G401.6 (cell line): Measurements from ENCODE around the gene ELAPOR1.
A peak's percentile ranks its signal among the peaks of the same experiment; 100 is the strongest.

ENCODE experiments used
- FAIRE-seq: peaks from 2 replicates; lab custom pipeline; 2012; peaks lifted over from hg19 to GRCh38; lab: Jason Lieb, UNC

Gene ELAPOR1, protein sequence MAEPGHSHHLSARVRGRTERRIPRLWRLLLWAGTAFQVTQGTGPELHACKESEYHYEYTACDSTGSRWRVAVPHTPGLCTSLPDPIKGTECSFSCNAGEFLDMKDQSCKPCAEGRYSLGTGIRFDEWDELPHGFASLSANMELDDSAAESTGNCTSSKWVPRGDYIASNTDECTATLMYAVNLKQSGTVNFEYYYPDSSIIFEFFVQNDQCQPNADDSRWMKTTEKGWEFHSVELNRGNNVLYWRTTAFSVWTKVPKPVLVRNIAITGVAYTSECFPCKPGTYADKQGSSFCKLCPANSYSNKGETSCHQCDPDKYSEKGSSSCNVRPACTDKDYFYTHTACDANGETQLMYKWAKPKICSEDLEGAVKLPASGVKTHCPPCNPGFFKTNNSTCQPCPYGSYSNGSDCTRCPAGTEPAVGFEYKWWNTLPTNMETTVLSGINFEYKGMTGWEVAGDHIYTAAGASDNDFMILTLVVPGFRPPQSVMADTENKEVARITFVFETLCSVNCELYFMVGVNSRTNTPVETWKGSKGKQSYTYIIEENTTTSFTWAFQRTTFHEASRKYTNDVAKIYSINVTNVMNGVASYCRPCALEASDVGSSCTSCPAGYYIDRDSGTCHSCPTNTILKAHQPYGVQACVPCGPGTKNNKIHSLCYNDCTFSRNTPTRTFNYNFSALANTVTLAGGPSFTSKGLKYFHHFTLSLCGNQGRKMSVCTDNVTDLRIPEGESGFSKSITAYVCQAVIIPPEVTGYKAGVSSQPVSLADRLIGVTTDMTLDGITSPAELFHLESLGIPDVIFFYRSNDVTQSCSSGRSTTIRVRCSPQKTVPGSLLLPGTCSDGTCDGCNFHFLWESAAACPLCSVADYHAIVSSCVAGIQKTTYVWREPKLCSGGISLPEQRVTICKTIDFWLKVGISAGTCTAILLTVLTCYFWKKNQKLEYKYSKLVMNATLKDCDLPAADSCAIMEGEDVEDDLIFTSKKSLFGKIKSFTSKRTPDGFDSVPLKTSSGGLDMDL

DNA sequence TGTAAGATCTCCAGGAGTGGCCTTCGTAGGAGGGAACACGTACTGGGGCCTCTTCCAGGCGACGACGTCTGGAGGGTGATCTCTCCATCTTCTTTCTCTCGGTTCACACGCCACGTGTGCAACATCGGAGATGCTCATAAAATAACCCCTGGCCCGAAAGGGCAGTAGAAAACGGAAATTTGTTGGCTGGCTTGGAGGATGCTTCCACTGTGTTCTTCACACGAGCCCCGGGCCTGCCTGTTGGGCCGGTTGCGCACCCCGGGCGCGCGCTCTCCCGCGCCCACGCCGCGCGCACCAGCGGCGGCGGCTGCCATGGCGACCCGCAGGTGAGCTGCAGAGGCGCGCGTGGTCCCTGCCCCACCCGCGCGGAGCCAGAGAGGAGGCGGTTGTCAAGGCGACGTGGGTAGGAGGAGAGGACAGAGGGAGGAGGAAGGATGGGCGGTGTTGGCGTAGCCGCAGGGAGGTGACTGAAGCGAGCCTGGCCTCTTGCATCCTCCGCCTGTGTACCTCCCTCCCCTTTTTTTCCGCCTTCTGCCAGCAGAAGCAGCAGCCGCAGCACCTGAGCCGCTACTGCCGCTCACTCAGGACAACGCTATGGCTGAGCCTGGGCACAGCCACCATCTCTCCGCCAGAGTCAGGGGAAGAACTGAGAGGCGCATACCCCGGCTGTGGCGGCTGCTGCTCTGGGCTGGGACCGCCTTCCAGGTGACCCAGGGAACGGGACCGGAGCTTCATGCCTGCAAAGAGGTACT lies at the start of gene ELAPOR1:
TSS of gene ELAPOR1 (plus strand) at position 526 of the 752 bp plus-strand sequence. CDS start at position 595, 69 bp downstream.
- FAIRE-seq: no peak

DNA sequence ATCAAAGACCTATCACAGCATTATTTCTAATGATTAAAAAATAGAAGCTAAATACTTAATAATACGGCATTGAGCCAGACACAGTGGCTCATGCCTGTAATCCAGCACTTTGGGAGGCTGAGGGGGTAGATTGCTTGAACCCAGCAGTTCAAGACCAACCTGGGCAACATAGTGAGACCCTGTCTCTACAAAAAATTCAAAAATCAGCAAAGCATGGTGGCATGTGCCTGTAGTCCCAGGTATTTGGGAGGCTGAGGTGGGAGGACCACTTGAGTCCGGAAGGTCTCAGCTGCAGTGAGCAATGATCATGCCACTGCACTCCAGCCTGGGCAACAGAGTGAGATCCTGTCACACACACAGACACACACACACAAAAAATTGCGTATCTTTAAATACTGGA lies 48.8 kb upstream of the ELAPOR1 start:
- no peak for FAIRE-seq

DNA sequence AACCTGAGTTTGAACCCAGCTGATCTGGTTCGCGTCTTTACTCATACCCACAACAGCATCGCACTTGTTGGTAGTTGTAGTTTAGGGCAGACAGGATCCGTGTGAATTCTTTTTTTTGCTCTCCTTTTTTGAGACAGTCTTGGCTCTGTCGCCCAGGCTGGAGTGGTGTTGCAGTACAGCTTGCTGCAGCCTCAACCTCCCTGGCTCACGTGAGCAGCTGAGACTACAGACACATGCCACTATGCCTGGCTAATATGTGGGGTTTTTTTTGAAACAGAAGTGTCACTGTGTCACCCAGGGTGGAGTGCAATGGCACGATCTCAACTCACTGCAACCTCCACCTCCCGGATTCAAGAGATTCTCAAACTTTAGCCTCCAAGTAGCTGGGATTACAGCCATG lies 46.0 kb upstream of the ELAPOR1 start:
- no peak for FAIRE-seq

DNA sequence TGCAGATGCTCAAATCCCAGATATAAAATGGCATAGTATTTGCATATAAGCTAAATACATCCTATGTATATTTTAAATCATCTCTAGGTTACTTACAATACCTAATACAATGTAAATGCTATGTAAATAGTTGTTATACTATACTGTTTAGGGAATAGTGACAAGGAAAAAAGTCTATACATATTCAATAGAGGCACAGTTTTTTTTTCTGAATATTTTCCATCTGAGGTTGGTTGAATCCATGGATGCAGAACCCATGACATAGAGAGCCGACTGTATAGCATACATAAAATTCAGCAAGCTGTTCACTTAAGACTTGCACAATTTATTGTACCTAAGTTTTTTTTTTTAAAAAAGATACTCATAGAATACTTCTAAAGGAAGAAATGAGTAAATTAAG lies 44.6 kb upstream of the ELAPOR1 start:
- no peak for FAIRE-seq

DNA sequence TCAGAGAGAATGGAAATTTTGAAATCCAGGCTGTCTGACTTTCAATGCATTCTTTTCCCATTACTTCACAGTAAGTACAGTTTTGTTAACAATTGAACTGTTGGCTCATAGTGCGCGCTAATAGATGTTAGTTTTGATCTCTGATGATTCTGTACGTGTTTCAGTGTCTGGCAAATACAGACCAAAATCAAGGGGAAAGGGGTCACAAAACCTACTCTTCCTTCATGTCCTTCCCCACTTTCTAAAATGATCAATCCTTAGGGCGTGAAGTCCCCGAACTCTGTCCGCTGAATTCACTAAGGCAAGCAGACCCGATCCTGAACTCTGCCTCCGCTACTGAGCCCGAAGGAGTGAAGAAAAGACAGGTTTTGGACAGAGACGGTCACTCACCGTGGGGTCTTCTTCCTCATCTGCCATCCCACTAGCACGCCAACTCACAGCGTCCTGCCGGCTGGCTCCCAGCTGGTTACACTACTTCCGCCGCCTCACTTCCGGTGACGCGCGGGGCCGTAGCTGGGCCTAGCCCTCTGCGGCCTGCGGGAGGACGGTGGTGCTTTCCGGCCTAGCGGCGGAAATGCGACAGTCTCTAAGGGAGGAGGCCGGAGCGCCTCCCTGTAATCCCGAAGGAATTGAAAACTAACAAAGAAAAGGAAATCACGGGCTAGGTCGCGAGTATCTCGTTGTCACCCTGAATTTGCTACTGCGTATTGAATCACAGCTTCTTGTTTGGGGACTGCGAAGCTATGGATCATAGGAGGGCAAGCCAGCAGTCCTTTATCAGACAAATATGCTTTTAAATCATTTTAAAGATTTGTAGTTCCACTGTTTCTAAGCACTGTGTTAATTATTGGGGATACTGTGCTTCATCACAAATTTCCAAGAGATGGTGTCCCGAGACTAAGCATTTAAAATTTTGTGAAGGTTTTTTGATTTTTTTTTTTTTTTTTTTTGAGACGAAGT lies 38.1 kb upstream of the ELAPOR1 start, which contains the start of gene TAF13:
TSS of gene TAF13 (minus strand) at position 473 of the 960 bp plus-strand sequence. CDS start at position 417, 56 bp downstream.
- FAIRE-seq: peak; percentile 94

DNA sequence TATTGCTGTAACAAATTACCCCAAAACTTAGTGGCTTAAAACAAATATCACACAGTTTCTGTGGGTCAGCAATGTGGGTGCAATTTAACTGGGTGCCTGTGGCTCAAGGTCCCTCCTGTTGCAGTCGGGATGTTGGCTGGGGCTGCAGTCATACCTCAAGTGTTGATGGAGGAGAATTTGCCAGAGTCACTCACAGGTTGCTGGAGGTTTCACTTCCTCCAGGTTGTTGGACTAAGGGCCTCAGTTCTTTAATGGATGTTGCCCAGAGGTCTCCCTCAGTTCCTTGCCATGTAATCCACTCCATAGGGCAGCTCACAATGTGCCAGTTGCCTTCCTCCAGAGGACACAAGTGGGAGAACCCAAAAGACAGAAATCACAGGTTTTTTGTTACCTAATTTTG lies 35.6 kb upstream of the ELAPOR1 start:
- FAIRE-seq: no peak

DNA sequence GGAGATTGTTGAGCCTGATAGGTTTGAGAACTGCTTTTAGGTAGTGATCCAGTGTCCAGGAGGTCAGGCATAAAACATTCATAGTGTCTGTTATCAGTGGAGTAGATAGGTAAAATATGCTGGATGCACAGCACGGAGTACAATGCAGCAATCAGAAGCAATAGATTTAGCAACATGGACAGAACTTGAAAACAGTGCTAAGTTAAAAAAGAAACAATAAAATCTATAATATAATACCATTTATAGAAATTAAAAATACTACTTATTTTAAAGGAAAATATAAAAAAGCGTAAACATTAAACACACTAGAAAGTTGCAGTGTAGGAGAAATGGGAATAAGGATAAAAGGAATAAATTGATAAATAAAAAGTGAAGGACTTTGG lies 34.7 kb upstream of the ELAPOR1 start:
- FAIRE-seq: no peak

DNA sequence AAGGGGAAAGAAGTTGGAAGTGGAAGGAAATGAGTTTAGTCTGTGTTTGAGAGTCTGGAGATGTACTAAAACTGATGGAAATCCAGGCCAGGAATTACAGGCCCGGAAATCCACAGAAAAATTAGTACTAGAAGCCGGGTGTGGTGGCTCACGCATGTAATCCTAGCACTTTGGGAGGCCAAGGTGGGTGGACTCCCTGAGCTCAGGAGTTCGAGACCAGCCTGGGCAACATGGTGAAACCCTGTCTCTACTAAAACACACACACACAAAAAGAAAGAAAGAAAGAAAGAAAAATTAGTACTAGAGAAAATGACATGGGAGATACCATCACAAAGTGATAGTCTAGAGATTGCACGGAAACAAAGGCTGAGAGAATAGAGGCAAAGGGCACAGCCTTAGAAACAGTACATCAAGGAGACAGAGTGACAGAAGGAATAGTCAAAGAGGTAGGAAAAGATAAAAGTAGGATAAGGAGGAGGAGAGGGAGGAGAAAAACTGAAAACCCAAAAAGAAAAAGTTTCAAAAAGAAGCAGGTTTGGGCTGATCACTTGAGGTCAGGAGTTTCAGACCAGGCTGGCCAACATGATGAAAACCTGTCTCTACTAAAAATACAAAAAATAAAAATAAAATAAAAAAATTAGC lies 33.4 kb upstream of the ELAPOR1 start:
- FAIRE-seq: no peak

DNA sequence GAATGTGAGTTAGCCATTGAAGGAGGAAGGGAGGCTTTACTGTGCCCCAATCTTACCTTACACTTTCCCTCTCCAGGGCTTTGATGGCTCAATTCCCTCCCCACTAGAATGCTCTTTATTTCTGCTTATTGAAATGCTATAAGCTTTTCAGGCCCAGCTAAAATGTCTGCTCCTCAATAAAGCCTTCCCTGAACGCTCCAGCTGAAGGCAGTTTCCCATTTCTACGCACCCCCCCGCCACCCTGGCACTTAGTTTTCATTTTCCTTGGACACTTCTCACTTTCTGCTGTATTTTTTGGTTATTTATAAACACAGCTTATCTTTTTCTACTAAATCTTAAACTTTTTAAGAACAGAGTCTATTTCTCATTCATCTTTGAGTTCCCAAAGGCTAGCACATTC lies 30.4 kb upstream of the ELAPOR1 start:
- no peak for FAIRE-seq

DNA sequence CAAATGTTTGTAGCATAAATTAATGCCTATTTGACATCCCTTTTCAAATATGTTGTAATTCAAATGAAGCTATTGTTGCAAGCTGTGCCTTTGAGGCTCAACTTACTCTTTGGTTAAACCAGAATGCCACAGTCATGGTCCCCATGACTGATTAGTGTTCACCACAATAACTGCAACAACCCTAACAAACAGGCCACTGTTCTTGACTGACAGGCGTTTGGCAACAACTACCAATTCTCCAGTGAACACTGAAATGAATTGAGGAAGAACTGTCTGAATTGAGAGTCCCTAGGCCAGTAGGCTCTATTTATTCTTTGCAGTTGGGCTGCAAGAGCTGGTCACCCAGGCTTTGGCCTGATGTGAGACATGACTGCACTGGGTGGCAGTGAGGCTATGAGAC lies 30.0 kb upstream of the ELAPOR1 start:
- FAIRE-seq: no peak

DNA sequence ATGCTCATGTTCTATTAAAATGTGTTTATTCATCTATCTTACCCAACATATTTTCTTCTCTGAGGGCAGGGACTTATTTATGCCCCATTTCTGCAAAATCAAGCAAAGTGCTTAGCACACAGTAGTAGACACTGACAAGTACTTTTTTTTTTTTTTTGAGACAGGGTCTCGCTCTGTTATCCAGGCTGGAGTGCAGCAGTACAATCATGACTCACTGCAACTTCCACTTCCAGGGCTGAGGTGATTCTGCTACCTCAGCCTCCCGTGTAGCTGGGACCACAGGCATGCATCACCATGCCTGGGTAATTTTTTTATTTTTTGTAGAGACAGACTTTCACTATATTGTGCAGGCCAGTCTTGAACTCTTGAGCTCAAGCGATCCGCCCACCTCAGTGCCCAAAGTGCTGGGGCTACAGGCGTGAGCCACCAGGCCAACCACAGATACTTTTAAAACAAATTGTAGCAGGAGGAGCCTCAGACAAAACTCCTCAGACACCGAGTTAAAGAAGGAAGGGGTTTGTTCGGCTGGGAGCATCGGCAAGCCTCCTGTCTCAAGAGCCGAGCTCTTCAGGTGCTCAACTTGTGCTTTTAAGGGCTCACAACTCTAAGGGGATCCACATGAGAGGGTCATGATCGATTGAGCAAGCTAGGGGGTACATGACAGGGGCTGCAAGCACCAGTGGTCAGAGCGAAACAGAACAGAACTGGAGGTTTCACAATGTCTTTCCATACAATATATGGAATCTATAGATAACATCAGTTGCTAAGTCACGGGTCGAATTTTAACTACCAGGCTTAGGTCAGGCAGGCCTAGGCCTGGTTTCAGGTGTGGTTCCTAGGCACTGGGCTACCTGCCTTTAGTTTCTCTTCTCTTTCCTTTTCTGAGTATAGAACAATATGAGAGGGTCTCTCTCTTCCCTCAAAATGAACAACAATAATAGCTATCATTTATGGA lies 29.1 kb upstream of the ELAPOR1 start:
- no peak for FAIRE-seq

DNA sequence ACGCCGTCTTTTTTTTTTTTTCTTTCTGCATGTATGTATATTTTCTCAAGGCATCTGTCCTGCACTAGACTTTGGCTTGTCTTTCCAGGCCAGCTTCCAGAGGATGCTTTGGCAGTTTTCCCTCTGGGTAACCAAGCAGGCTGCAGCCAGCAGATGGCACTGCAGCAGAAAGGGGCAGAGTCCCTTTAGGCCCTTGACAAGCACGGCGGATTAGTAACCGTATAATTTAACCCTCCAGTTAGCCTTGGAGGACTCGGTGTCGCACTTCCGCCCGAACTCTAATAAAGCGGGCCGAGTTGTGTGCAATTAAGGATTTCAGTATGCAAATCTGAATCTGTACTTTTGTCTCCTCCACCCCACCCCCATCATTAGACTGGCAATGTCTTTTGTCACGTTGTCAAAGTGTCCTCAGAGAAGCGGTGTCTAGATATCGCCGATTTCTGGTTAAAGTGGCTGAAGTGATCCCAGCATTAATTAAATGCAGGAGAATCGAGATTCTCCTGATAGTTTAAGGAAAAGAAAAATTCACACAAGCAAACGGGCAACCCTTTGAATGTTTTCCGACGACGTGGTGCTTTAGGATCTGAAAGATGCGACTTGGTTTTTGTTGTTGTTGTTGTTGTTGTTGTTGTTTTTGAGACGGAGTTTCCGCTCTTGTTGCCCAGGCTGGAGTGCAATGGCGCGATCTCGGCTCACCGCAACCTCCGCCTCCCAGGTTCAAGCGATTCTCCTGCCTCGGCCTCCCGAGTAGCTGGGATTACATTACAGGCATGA lies 24.5 kb upstream of the ELAPOR1 start:
- peak; percentile 27 for FAIRE-seq

DNA sequence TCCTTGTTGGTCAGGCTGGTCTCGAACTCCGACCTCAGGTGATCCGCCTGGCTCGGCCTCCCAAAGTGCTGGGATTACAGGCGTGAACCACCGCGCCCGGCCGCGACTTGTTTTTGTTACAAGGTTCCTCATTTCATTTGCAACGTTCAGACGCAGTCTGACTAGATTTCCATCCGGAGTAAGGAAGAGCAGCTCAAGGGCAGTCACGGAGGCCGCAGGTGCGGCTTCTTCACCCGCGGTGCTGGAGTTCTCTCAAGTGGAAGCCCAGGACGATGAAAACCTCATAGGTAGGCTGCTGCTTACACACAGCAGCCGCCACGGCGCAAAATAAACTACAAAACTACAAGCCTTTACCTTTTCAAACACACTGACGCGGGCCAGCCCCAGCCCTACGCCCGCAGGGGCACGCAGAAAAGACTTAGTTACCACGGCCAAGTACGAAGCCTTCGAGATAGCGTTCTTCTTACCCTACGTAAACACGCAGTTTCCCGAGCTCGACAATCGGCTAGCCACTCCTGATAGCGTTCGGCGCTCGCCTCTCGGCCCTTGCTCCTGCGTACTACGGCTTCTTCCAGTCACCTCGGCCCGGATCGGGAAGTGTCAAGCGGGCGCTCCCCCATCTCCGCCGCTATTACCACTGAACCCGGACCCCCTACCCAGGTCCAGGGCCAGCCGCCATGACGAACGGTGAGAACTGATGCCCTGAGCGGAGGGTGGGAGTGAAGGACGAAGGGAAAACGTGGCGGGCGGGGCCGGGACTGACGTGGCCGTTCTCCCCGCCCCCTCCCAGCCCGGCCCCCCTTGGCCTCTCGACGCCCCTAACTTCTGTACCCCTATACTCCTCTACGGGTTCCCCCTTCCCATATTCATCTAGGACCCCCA lies 23.5 kb upstream of the ELAPOR1 start, which contains the start of gene TMEM167B:
TSS of gene TMEM167B (plus strand) at position 569 of the 882 bp plus-strand sequence. CDS start at position 678, 109 bp downstream.
- FAIRE-seq: peak; percentile 6

DNA sequence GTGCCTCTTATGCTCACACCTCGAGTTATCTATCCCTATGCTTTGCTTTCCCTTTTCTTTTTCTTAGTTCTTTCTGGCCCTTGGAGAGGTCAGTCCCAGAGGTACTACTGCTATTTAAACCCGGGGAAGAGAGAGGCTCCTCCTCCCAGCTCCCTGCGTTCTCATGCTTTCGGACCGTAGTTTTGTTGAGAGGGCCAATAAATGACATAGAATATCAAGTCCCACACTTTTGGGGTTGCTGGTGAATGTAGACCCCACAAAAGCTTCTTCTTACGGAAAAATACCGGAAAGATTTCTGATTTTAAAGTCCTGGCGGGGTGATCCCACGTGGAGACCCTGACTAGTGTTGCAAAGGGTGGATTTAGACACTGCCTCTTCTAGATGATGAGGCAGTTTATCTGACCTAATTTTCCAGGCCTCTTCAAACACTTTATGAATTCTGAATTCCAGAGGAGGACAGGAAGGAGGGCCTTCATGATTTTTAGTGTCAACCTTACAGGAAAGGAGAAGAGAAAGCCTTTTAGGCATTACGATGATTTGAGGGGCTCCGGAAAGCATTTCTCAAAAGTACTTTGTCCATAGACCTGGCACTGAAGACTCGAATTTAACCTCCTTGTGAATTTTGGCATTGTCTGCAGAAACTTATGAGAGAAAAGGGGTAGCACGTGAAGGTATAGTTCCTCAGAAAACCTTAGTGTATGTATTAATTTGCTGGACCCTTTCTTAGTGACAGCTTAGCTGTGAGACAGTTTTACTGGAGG lies 22.7 kb upstream of the ELAPOR1 start:
- FAIRE-seq: no peak

DNA sequence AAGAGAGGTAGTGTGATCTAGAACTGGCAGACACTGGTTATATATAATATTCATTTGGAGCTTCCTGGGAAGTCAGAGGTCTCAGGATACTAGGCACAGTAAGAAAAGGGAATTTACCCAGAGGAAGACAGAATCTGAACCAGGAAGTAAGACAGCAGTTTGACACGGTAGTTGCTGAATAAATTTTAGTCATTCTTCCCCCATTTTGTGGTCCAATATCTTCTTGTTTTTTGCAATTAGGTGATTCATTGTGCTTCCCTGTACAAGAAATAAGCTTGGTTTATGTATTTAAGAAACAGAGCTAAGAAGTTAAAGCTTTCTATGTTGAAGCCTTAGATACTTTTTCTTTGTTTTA lies 22.1 kb upstream of the ELAPOR1 start:
- FAIRE-seq: no peak

DNA sequence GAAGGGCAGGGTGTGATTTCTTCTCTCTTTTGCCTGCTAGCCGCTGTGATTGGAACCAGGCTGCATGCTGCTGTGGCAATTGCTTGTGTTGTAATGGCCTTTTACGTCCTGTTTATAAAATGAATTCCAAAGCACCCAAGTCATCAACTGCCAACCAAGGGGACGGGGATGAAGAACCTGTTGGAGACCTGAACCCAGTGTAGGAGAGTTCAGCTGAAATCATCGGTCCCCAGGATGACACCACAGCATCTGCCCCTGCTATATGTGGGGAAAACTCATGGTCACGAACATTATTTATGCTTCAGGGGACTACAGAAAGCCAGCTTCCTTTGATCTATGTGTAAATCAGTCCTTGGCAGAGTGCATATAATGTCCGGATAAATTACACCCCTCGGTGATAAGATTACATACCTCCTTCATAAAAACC lies 19.5 kb upstream of the ELAPOR1 start:
- FAIRE-seq: no peak

DNA sequence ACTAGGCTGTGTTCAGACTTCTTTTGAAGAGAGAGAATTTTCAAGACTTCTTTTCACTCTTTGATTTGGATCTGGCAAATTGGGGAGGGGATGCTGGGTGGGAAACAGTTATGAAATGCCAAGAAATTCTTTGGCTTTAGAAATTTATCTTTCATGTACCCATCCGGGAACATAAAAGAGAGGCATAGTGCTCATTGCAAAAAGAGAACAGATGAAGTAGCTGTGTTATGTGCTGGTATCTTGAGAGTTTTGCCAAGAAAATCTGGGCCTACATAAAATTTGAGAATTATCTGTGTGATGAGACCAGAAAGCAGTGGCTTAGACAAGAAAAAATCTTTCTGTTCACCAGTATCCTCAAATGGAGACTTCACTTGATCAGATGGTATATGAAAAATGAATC lies 19.0 kb upstream of the ELAPOR1 start:
- no peak for FAIRE-seq
